Stimulated activated CD4-positive, alpha-beta T cell treated with anti-CD3 and anti-CD28 coated beads, Interleukin-1b, Interleukin-23, amount 100 ng/mL, for 24 hours (primary cell): ENCODE results near the gene MRPS35.

Source experiments
- DNase-seq, 4 experiments: peaks; one replicate each; pipeline ENCODE4 v3.0.0-alpha.2; 2020; ENCODE audit warnings: low read depth in 4 of 4, low spot score in 1 of 4

MRPS35 gene

DNA sequence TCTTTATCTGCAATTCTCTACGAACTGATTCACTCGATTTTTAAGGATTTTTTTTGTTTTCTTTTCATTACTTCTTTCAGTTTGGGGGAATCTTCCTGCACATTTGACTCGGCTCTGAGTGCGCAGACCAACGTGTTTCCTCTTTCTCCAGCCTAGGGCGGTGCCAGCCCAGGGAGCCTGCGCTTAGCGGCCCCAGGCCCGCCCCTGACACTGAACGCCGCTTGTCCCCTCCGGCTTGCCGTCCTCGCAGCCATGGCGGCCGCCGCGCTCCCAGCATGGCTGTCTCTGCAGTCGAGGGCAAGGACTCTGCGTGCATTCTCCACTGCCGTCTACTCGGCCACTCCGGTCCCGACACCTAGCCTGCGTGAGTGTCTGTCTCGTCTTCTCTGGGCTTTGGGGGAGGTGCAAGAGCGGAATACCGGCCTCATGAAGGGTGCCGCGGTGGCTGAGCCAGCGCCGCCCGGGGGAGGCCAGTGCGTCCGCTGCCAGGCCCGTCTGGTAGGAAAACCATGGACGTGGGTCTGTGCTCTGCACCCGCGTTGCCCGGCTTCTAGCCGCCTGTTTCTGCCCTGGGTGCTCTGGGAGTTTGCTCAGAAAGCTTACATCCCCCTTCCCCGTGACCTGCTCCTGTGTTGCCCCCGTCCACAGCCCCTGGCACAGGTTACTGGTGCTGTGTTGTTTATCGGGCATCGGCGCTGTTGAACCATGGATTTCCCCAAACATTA lies at the start of gene MRPS35:
Gene MRPS35, plus strand, starts transcription at position 241 of the 725 bp plus-strand sequence. Its CDS starts 12 bp downstream, at position 253.
- peak; percentile 68 to 86 (median 80) for DNase-seq

- no peak for DNase-seq
Observed at GRCh38 chr12:27665704-27666103, 44.9 kb upstream of the MRPS35 start.

- no peak for DNase-seq
Observed at GRCh38 chr12:27666510-27666909, 44.1 kb upstream of the MRPS35 start.

GRCh38 chr12:27667540-27667939 lies 43.1 kb upstream of the MRPS35 start:
- no peak for DNase-seq

- no peak for DNase-seq
Observed at GRCh38 chr12:27672051-27672450, 38.6 kb upstream of the MRPS35 start.

DNA sequence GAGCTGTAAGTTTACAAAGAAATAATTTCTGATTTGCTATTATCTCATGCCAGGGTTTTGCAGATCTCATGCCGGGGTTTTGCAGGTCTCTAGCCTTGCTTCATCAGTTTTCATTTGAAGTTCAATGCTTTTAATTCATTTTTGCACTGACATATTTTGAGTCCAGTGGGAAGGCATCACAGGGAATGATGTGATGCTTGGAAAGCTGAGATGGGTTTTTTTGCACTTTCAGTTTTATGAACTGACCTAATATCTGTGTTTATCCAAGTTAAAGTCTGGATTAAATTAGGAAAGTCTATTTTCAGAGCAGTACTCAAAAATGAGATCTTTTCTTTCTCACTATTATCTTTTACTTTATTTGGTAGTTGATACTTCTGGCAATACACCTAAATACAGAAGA lies 38.0 kb upstream of the MRPS35 start:
- DNase-seq = no peak

GRCh38 chr12:27673101-27673718 lies 37.4 kb upstream of the MRPS35 start:
- no peak for DNase-seq

- no peak for DNase-seq
Observed at GRCh38 chr12:27674989-27675388, 35.6 kb upstream of the MRPS35 start.

DNA sequence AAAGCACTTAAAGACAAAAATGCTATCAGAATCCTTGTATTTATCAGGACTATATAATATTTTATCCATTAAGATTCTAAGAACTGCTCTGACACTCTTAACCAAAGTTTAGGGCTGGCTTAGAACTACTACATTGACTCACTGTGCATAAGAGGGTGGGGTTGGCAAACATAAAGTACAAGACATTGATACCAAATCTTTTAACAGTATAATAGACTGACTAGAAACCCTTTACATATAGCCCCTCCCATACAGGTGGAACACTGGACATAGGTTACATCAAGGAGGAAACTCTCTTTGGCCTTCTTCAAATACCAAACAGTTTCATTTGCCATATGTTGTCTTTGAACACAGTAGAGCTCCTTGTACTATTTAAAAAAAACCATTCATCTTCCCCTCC lies 30.0 kb upstream of the MRPS35 start:
- no peak for DNase-seq

GRCh38 chr12:27682534-27682933 lies 28.1 kb upstream of the MRPS35 start:
- no peak for DNase-seq

DNA sequence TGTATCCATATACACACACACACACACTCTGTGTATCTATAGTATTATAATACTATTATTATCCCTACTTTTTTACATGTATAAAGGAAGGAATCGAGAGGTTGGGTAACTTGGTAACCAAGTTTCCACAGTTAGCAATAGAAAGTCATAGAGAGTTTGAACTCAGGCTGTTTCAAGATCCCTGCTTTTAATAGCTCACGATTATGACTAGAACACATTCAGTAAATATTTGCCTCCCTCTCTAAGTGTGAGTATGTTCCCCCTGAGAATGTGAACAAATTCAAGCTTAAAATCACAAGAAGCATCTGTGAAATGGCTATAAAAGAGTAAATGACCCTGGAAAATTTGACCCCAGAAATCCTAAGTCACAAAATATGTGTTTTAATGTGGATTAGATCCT lies 25.4 kb upstream of the MRPS35 start:
- no peak for DNase-seq

DNA sequence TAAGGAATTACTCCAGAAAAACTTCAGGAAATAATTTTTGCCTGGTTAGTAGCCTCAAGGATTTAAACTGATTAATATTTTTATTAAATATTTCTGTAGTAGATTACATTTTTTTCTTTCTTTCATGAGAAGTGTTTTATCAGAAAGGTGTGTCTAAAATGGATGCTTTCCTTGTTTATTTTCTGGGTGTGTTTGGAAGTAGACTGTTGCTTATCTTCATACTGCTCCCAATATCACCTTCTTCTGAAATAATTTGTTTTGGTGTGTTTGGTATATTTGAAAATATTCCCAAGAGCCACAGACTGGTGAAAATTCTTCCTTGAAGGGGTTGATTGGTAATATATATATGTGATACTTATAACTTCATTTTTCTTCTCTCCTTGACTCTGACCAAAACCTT lies 24.5 kb upstream of the MRPS35 start:
- no peak for DNase-seq

- no peak for DNase-seq
Observed at GRCh38 chr12:27688671-27689070, 22.0 kb upstream of the MRPS35 start.

GRCh38 chr12:27689558-27690180 lies 21.0 kb upstream of the MRPS35 start:
- DNase-seq = no peak

DNA sequence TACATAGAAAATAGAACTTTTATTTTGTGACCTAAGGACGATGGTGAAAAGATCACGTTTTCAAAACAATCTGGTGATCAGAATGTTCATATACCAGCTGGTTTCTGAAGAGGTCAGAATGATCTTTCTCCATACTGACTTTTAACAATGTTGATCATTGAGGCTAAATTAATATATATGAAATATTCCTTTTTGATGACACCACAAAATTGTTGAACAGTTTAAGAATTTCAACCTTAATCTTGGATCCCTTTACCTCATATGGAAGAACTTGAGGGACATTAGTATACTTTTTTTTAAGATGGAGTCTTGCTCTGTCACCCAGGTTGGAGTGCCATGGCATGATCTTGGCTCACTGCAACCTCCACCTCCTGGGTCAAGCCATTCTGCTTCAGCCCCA lies 17.2 kb upstream of the MRPS35 start:
- DNase-seq = no peak

DNA sequence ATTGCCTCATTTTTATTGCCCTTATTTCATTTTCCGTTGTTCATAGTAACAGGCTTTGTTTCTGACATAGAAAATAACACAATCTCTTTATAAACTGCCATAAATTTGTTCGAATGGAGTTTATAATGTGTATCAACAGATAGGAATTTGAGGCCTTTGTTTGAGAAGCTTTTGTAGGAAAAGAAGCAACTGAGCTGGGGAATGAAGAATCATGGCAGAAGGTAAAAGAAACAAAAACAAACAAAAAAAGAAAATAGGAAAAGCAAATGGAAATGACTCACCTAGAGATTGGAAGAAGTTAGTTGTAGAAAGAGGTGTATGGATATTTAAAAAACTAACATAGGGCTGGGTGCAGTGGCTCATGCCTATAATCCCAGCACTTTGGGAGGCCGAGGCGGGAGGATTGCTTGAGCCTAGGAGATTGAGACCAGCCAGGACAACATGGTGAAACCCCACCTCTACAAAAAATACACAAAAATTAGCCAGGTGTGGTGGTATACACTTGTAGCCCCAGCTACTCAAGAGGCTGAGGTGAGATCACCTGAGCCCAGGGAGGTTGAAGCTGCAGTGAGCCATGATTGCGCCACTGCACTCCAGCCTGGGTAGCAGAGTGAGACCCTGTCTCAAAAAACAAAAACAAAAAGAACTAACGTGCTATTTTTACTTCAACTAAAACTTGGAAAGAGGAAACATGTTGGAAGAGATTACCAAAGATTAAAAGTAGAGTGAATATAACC lies 14.9 kb upstream of the MRPS35 start:
- DNase-seq = no peak

DNA sequence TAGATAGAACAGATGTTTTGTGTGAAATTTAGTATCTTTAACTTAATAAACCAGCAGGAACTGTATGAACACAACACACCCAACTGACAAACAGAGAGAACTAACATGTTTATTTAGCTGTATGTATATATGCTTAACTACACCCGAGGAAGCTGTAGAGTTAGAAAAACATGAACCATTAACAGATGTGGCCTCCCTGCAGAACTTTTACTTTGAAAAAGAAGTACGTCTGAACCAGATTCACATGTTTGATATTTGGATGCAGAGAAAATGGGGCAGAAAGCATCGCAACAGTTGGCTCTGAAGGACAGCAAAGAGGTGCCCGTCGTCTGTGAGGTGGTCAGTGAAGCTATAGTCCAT lies 14.4 kb upstream of the MRPS35 start, which contains the start of gene REP15:
Gene REP15, plus strand, starts transcription at position 155 of the 360 bp plus-strand sequence. Its CDS starts 116 bp downstream, at position 271.
- no peak for DNase-seq

DNA sequence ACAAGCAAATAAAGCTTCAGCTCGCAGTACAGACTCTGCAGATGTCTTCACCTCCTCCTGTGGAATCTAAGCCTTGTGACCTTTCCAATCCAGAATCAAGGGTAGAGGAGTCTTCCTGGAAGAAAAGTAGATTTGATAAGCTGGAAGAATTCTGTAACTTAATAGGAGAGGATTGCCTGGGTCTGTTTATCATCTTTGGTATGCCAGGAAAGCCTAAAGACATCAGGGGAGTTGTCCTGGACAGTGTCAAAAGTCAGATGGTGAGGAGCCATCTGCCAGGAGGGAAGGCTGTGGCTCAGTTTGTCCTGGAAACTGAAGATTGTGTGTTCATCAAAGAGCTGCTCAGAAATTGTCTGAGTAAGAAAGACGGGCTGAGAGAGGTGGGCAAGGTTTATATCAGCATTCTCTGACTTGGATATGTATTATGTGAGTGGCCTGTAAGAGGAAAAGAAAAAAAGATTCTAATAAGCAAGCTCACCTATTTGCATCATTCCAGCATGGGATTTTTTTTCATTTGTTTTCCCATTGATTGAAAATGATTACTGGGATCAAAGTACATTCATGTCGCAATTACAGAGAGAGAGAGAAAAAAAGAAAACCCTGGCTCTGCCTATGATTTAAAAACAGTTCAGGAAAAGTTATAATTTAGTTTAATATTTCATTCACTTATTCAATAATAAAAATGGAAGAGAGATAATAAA lies 13.6 kb upstream of the MRPS35 start:
- DNase-seq = no peak

DNA sequence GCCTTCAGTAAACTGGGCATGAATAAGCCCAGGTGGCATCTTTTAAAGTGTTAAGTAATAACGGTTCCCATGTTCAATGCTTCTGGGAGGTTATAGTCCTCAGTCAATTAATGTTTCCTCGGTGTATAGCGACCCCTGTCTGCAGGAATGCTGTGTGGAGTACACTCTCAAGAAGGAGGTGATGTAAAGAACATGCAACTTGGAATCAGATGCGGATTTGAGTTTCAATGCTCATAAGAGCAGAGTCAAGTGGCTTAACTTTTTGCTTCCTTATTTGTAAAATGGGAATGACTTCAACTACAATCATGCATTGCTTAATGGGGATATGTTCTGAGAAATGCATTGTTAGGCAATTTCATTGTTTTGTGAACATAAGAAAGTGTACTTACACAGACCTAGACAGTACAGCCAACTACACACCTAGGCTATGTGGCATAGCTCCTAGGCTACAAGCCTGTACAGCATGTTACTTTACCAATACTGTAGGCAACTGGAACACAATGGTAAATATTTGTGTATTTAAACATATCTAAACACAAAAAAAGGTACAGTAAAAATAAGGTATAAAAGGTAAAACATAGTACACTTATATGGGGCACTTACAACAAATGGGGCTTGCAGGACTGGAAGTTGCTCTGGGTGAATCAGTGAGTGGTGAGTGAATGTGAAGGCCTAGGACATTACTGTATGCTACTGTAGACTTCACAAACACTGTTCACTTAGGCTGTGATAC lies 6.7 kb upstream of the MRPS35 start:
- peak in 3 of 4 experiments; percentile 25 to 51 (median 41) for DNase-seq

DNA sequence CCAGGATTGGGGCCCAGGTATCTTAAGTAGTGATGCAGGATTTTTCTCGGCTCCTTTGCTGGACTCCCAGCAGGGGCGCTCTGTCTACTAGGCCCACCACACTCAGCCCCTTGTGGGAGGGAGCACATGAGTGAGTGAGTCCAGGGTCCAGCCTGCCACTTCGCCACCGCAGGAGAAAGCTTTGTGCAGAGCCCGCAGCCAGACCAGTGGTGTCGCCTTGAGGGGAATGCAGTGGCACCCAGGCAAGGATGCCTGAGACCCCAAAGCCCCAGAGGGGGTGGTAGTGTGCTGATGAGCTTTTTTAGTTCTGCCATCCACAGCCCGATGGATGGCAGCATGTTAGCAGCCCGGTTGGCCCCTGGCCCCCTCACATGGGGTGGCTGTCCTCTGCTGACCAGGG lies 5.4 kb upstream of the MRPS35 start:
- DNase-seq = no peak
